Activated CD4-positive, alpha-beta T cell treated with anti-CD3 and anti-CD28 coated beads, Interleukin-2, amount 50 U/mL, for 4 hours (primary cell): ENCODE results near the gene SLC16A14.

Experiments
- DNase-seq, 2 experiments: peaks; one replicate each; pipeline ENCODE4 v3.0.0-alpha.2; 2020

Gene SLC16A14

DNA sequence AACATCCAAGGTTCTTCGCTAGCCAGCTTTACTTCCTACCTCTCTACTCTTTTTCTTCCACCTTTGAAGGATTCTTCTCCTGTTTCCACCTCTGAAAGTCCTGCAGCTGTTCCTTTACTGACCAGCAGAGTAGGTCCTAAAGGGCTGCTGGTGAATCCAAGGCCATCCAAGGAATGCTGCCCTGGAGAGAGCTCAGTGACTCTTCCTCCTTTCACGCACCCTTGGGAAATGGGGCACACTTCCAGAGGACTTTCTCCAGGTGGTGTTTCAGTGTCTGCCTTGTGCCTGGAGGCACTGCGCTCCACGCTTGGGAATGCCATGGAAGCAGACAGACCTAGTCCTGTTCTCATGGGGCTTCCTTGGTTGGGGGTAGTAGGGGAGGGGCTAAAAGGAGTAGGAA lies 45.4 kb downstream of the SLC16A14 start:
- no peak for DNase-seq

DNA sequence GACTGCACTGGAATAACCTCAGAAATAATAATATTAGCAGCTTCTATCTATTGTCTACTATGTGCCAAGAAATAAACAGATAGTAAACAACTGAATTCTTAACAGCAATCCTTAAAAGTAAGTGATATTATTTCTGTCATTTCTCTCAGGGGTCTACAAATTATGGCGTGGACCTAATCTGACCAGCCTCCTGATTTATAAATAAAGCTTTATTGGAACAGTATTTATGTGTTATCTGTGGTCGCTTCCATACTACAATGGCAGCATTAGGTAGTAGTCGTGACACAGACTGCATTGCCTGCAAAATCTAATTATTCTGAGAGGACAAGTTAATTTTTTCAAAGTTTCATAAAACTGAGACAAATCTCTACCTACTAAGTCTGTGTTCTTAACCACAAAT lies 49.0 kb downstream of the SLC16A14 start:
- DNase-seq = no peak

DNA sequence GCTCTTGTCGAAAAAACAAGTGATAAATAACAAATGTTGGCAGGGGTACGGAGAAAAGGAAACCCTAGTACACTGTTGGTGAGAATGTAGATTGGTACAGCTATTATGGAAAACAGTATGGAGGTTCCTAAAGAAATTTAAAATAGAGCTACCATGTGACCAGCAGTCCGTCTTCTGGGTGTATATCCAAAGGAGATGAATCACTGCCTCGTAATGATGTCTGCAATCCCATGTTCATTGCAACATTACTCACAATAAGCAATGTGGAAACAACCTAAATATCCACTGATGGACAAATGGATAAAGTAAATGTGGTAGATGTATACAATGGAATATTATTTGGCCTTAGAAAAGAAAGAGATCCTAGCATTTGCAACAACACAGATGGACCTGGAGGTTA lies 50.6 kb downstream of the SLC16A14 start:
- DNase-seq = no peak

DNA sequence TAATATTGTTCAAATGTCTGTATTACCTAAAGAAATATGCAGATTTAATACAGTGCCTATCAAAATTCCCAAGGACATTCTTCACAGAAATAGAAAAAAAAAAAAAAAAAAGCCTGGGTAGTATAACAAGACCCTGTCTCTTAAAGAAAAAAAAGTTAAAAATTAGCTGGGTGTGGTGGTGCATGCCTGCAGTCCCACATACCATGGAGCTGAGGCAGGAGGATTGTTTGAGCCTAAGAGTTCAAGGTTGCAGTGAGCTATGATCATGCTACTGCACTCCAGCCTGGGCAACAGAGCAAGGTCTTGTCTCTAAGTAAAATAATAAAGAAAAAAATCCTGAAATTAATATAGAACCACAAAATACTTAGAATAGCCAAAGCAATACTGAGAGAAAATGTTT lies 51.9 kb downstream of the SLC16A14 start:
- no peak for DNase-seq

DNA sequence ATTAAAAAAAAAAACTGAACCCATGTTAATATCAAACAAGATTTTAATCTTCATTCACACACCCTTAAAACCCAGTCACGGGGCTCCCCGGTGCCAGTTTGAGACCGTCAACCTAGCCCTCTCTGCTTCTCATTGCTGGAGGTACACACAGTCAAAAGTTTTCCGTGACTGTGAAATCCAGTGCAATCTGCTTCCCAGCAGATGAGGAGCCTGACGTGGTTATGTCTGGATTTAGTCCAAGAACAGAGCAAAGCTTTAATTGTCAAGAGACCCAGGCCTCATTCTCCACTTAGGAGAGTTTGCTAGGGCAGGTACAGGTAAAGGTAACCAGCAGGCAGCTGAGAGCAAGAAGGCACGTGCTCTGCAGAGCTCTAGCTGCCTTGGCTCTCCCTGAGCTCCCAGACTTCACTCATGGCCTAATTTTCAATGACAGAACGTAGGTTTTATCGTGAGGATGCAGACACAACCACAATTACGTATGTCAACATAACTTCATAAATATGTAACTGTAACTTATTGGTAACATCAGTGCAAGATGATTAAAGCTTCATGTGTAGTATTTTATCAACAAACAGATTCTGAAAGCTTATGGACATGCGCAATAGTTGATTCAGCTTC lies 56.3 kb downstream of the SLC16A14 start:
- DNase-seq = no peak

DNA sequence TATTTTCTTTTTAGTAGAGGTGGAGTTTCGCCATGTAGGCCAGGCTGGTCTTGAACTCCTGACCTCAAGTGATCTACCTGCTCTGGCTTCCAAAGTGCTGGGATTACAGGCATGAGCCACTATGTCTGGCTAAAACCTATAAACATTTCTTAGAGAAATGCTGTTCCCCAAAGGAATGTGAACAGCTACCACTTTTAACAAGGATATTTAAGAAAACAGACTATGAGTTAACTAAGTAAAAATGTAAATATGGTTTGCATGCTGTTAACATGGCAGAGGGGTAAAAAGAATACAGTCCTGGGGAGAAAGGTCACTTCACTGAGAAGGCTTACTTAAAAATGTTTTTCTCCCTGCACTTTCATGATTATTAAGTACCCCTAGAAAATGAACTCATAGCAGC lies 57.1 kb downstream of the SLC16A14 start:
- no peak for DNase-seq

DNA sequence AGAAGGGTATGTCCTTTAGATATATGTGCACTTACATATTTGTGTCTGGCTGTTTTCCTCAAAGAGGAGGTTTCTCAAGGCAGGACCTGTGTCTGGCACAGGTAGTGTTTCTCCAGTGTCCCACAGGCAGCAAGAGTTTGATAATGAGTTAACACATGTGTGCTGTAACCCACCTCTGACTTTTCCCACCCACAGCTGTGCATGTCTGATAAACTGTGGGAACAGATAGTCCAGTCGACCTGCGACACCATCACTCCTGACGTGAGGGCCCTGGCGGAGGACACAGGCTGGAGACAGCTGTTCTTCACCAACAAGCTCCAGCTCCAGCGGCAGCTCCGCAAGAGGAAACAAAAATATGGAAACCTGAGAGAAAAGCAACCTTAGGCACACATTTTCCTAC lies 58.2 kb downstream of the SLC16A14 start:
- DNase-seq = no peak

DNA sequence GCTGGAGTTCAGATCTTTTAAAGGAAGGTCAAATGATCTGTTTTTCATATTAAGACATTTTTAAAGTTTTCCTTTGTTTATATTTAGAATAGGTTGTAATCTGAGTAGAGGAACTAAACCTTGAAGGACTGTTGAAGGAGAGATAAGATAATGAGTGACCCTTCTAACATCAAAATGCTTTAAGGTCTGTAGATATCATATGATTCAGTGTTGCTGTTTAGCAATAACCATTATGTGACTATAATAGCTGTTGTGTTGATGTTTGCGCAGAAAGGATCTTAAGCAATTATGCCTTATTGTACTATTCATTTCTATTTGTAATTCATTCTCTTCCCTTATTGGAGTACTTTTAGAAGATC lies 60.0 kb downstream of the SLC16A14 start:
- no peak for DNase-seq

DNA sequence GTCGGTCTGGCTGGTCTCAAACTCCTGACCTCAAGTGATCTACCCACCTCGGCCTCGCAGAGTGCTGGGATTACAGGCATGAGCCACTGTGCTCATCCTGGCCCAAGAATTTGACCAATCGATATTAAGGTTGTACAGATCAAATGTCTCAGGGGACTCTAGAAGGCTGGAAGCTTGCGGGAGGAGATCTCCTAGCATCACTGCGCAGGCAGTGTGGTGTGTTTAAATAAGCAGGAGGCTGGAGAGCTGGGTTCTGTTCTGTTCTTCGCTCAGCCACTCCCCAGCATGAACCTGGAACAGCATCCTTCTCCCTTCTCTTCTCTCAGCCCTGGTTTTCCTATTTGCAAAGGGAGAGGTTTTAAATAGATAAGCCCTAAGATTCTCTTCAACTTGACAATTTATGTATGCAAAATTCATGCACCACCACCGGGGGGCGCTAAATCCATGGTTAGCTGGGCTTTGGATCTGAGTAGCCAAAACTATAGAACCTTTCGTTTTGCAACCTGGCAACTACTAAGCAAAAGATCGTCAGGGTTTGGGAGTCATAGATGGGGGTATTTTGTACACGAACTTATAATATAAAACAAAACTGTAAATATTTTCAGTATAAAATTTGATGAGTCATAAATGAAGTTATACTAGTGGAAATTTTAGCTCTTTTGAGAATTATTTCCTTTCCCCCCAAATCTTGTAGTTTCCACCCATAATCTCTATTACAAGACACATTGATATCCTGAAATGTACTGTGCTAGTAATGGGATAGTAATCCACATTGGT lies 60.6 kb downstream of the SLC16A14 start:
- DNase-seq = peak; percentile 82 to 84

DNA sequence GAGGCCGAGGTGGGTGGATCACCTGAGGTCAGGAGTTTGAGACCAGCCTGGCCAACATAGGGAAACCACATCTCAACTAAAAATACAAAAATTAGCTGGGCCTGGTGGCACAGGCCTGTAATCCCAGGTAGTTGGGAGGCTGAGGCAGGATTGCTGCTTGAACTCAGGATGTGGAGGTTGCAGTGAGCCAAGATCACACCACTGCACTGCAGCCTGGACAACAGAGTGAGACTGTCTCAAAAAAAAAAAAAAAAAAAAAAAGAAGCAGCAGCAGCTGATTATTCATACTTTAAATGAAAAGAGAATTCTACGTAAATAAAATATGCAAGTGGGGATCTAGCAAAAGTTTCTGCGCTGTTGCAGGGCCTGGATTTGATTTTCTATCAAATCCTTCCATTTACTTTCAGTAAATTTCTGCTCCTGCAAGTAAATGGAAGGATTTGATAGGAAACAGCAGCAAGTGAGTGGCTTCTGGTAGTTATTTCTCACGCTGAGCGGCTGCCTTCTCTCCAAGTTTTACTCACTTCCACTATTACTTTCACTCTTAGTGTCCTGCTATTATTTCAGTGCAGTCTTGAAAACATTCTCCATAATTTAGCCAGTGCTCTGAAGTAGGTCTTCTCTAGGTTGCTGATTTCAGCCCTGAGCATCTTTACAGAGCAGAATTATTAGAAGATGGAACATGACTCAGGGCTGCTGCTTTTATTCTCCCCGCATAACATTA lies 68.4 kb downstream of the SLC16A14 start:
- DNase-seq = no peak

DNA sequence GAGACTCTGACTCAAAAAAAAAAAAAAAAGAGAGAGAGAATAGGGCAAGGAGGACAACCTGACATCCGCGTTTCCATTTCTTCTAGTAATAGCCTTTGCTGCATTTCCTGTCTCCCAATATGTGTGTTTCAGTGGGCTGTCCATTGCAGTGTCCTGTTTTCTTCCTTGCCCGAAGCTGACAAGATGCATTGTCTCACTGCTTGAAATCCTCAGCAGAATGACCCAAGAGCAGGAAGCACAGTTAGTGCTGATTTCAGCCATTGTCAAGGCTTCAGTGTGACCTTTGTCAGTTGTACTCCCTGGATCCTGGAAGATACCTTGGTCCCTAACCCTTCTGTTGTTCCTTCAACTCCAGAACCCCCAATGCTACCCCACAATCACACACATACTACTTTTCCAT lies 71.2 kb downstream of the SLC16A14 start:
- DNase-seq = no peak

DNA sequence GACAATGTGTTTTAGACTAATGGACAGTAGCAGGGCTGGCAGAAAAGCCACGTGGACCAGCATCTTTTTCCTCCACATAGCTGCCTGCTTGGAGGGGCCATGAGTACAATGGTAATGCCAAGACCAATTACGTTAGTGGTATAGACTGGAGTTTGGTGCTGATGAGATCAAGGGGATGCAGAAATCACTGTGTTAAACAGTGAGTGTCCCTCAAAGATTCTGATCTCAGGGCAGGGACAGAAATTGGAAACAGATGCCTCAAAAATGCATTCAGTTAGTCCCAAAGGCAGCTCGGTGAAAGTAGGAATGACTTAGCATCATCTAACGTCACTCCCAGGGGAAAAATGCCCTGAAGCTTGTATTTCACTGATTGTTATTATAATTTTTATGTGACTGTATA lies 72.4 kb downstream of the SLC16A14 start:
- DNase-seq = no peak

DNA sequence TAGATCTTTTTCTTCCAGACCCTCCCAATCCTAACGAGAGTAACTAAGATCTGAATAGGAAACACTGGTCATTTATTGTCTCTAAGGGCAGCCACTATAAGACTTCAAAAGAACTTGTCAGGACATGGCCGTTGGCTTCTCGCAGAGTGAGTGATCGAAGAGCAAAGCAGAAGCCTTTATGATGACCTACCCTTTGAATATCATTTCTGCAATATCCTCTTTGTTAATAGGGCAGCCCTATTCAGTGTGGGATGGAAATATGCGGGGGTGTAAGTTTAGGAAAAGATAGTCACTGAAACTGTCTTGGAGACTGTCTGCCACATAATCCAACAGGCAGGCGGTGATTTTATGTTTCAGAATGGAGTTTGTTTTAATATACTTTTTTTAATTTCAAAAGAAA lies 75.5 kb downstream of the SLC16A14 start:
- no peak for DNase-seq
